Endothelial cell of umbilical vein (primary cell): ENCODE measurements around the gene PBX3. TPM values are rescaled to one million over a fixed set of nuclear protein-coding genes. Genes with fewer than 3 reads are reported as not detected.

Source experiments
- BruUV-seq: library from RNA; stranded (reverse); fragments of 400-500 nt; replicated peaks from 2 replicates; lab custom pipeline; 2021; lab: Mats Ljungman, UMichigan
- CTCF ChIA-PET: fragments of 300-600, 350-600 bp; sonication (Branson Sonifier 250); formaldehyde crosslinking; loops from one replicate; lab custom pipeline; 2021; ENCODE audit warnings: antibody characterized with exemption, inconsistent platforms; lab: Charles Lee
- POLR2A ChIA-PET: fragments of 300-600, 350-600 bp; sonication (Branson Sonifier 250); formaldehyde crosslinking; loops from one replicate; lab custom pipeline; 2021; ENCODE audit warnings: antibody characterized with exemption, inconsistent platforms; lab: Charles Lee
- DNase-seq: peaks from one replicate; pipeline ENCODE4 v3.0.0-alpha.2; 2011; ENCODE audit warnings: low read depth, low spot score
- FAIRE-seq: peaks from 2 replicates; lab custom pipeline; 2011; peaks lifted over from hg19 to GRCh38; lab: Jason Lieb, UNC
- H2AFZ ChIP-seq: 2 replicates; pipeline ENCODE4 v1.6.0; 2012; ENCODE audit warnings: low read depth, low read length, control low read depth, inconsistent platforms
- H3K27ac ChIP-seq: 2 replicates; pipeline ENCODE4 v1.5.1; 2011; ENCODE audit warnings: low read depth, mild to moderate bottlenecking, control low read depth, low read length, moderate library complexity; ENCODE audit not compliant: insufficient read depth
- H3K27me3 ChIP-seq, 2 experiments: 2 replicates each; pipeline versions ENCODE4 v1.6.0 to v1.6.1; 2011; ENCODE audit warnings: low read length in 2 of 2, mixed read lengths in 1 of 2; ENCODE audit not compliant: control insufficient read depth in 2 of 2, insufficient read depth in 2 of 2
- H3K36me3 ChIP-seq, 2 experiments: 2 replicates in 1 of 2; 3 replicates in 1 of 2; pipeline ENCODE4 v1.5.1; 2011; ENCODE audit warnings: low read length in 2 of 2, mild to moderate bottlenecking in 1 of 2, moderate library complexity in 1 of 2; ENCODE audit not compliant: control insufficient read depth in 2 of 2, insufficient read depth in 2 of 2; ENCODE audit errors: extremely low read depth in 1 of 2
- H3K4me1 ChIP-seq: 3 replicates; pipeline ENCODE4 v1.5.1; 2011; ENCODE audit warnings: mild to moderate bottlenecking, low read length; ENCODE audit not compliant: control insufficient read depth, insufficient read depth; ENCODE audit errors: extremely low read depth
- H3K4me2 ChIP-seq: 2 replicates; pipeline ENCODE4 v1.6.1; 2011; ENCODE audit warnings: low read length, control low read depth, mixed read lengths; ENCODE audit not compliant: insufficient read depth
- H3K4me3 ChIP-seq, 3 experiments: fragments of 200-600 bp in 1 of 3; sonication (generic), shearing (Covaris generic) in 1 of 3; replicated peaks in 1 of 3; 2 replicates each; pipeline ENCODE4 v1.5.1; 2011 to 2016; ENCODE audit warnings: control low read depth in 3 of 3, low read length in 3 of 3, mild to moderate bottlenecking in 2 of 3, inconsistent platforms in 1 of 3, low read depth in 1 of 3, moderate library complexity in 1 of 3; ENCODE audit not compliant: insufficient read depth in 1 of 3
- H3K79me2 ChIP-seq: 2 replicates; pipeline ENCODE4 v1.6.0; 2012; ENCODE audit warnings: low read length, inconsistent platforms; ENCODE audit not compliant: control insufficient read depth, insufficient read depth
- H3K9ac ChIP-seq: replicated peaks from 2 replicates; pipeline ENCODE3; 2011; ENCODE audit warnings: low read length, control low read depth; ENCODE audit not compliant: insufficient read depth; ENCODE audit errors: extremely low read depth
- H3K9me1 ChIP-seq: replicated peaks from 3 replicates; pipeline ENCODE4 v1.6.0; 2011; ENCODE audit warnings: mild to moderate bottlenecking, low read length; ENCODE audit not compliant: control insufficient read depth, insufficient read depth; ENCODE audit errors: extremely low read depth
- H3K9me3 ChIP-seq: replicated peaks from 2 replicates; pipeline ENCODE4 v1.5.1; 2012; ENCODE audit warnings: low read length, inconsistent platforms; ENCODE audit not compliant: control insufficient read depth, insufficient read depth
- H4K20me1 ChIP-seq: replicated peaks from 2 replicates; pipeline ENCODE3; 2011; ENCODE audit warnings: mild to moderate bottlenecking, low read length; ENCODE audit not compliant: control insufficient read depth, insufficient read depth; ENCODE audit errors: extremely low read depth
- CTCF ChIP-seq, 2 donors: IDR thresholded peaks; 1 replicate in 1 of 2; 2 replicates in 1 of 2; pipeline ENCODE4 v1.5.1; 2011; ENCODE audit warnings: low read length in 2 of 2, mild to moderate bottlenecking in 2 of 2, moderate library complexity in 2 of 2, control low read depth in 1 of 2, inconsistent platforms in 1 of 2, low read depth in 1 of 2; ENCODE audit not compliant: insufficient read depth in 1 of 2; ENCODE audit errors: extremely low read depth in 1 of 2
- EZH2 ChIP-seq: IDR thresholded peaks from 2 replicates; pipeline ENCODE4 v1.6.1; 2012; ENCODE audit warnings: borderline replicate concordance, low read depth, mild to moderate bottlenecking, moderate library complexity, low read length, inconsistent platforms; ENCODE audit not compliant: severe bottlenecking
- FOS ChIP-seq: IDR thresholded peaks from 2 replicates; pipeline ENCODE4 v1.6.1; 2011; ENCODE audit warnings: mild to moderate bottlenecking, low read length, moderate library complexity, borderline replicate concordance; ENCODE audit not compliant: insufficient read depth
- GATA2 ChIP-seq: IDR thresholded peaks from 2 replicates; pipeline ENCODE4 v1.7.0; 2011; ENCODE audit warnings: low read depth, mild to moderate bottlenecking, moderate library complexity, mixed read lengths, low read length; ENCODE audit not compliant: insufficient read length, insufficient read depth
- JUN ChIP-seq: IDR thresholded peaks from 2 replicates; pipeline ENCODE4 v1.6.1; 2011; ENCODE audit warnings: borderline replicate concordance, low read depth; ENCODE audit not compliant: insufficient read length, insufficient read depth
- MAX ChIP-seq: IDR thresholded peaks from 2 replicates; pipeline ENCODE4 v1.6.1; 2011; ENCODE audit not compliant: insufficient read depth, insufficient read length
- MYC ChIP-seq: IDR thresholded peaks from one replicate; pipeline ENCODE4 v1.6.1; 2011; ENCODE audit warnings: mild to moderate bottlenecking, low read depth, low read length
- POLR2A ChIP-seq: IDR thresholded peaks from 2 replicates; pipeline ENCODE4 v1.6.1; 2012; ENCODE audit warnings: low read depth, mild to moderate bottlenecking, control low read depth, low read length
- POLR2AphosphoS5 ChIP-seq: IDR thresholded peaks from 2 replicates; pipeline ENCODE4 v1.6.1; 2012; ENCODE audit warnings: low read depth, mild to moderate bottlenecking, control low read depth, low read length, moderate library complexity; ENCODE audit not compliant: insufficient read depth
- dilution Hi-C: fragments of 300-500 bp; cut with MboI; formaldehyde crosslinking; loops from one replicate; pipeline ENCODE4 v1.15.0; 2019; ENCODE audit warnings: low sequenced_read_pairs; ENCODE audit not compliant: extremely low pct_ligation_motif_present
- intact Hi-C: fragments of 100-400 bp; cut with micrococcal nuclease; formaldehyde crosslinking; loops from one replicate; pipeline ENCODE4 v1.10.0; 2022
- polyA plus RNA-seq, 4 experiments: library from polyadenylated mRNA; depleted of rRNA in 3 of 4; stranded (reverse) in 3 of 4; unstranded in 1 of 4; fragments of >200 nt; gene quantifications; 2 replicates each; pipeline versions ENCODE4 v1.2.1 to v1.2.3, GENCODE V29; 2011 to 2012; ENCODE audit warnings: missing spikeins in 1 of 4
- total RNA-seq: library from RNA; stranded (reverse); gene quantifications from 2 replicates; pipeline ENCODE4 v1.2.3, GENCODE V29; 2021

Gene PBX3
- total and polyA plus RNA-seq, 2 donors (not counting 3 experiments of a cell fraction or from before 2014, with no cell fraction given), result 18.8 to 42.0 TPM

GRCh38 chr9:125972012-125972729 lies 225.0 kb downstream of the PBX3 start:
- H3K4me2 ChIP-seq, result no peak overlapping the region
- no peaks in the 10 kb centered on the region for H3K79me2 ChIP-seq
- no peaks in the 10 kb centered on the region for H4K20me1 ChIP-seq
- no peak overlapping the region for H3K9ac ChIP-seq
- H3K36me3 ChIP-seq, result no peaks in the 10 kb centered on the region
- ChIA-PET CTCF (interaction anchor here (1.5 kb wide), 1 partner anchor 15 kb away, joined by 3 read pairs; no protein-coding TSS in a partner anchor), POLR2A (no interaction called here)
- H3K9me3 ChIP-seq, result no peaks in the 10 kb centered on the region
- peaks cover 0 to 2% of the 10 kb centered on the region in 2 experiments for H3K27me3 ChIP-seq
- TF ChIP-seq GATA2, result no peak
- TF ChIP-seq MYC, result no peak
- no peak for TF ChIP-seq POLR2AphosphoS5
- no peak for TF ChIP-seq CTCF (IDR thresholded peaks at IDR 0.05; ENCODE audit: extremely low read depth in 1 of 2, insufficient read depth in 1 of 2, low read depth in 1 of 2, low read length in 2 of 2)
- no peak for TF ChIP-seq FOS
- TF ChIP-seq POLR2A, result no peak
- TF ChIP-seq EZH2, result no peak
- TF ChIP-seq MAX, result no peak
- TF ChIP-seq JUN, result no peak
- no peak for DNase-seq
- no peak for FAIRE-seq
- no peaks in the 10 kb centered on the region for H3K4me1 ChIP-seq
- no TSS peak for BruUV-seq
- dilution Hi-C loops, result no loop called here
- no peak overlapping the region for H3K27ac ChIP-seq
- H2AFZ ChIP-seq, result no peak overlapping the region
- intact Hi-C loops, result no loop called here
- H3K9me1 ChIP-seq, result no peaks in the 10 kb centered on the region
- no peak overlapping the region for H3K4me3 ChIP-seq
